SK-N-SH (cell line): ENCODE results near the gene TOPBP1. TPM values are rescaled to one million over a fixed set of nuclear protein-coding genes. Genes with fewer than 3 reads are reported as not detected.

Source experiments
- CTCF ChIA-PET: fragments of 300-600, 350-600 bp; formaldehyde crosslinking; extraction: SDS; loops from one replicate; lab custom pipeline; 2021; lab: Yijun Ruan, JAX
- POLR2A ChIA-PET: fragments of 350-600 bp; sonication (Branson Sonifier 250); formaldehyde crosslinking; extraction: SDS; loops from one replicate; lab custom pipeline; 2020; ENCODE audit warnings: antibody characterized with exemption, inconsistent platforms; lab: Yijun Ruan, JAX
- DNase-seq: peaks from one replicate; pipeline ENCODE4 v3.0.0; 2012
- H2AFZ ChIP-seq: fragments of 200-600 bp; sonication (generic); 2 replicates; pipeline ENCODE4 v1.8.1; 2016; ENCODE audit warnings: antibody characterized with exemption, mild to moderate bottlenecking, low read depth
- H3F3A ChIP-seq: fragments of 200-600 bp; sonication (generic); replicated peaks from 2 replicates; pipeline ENCODE3; 2016; ENCODE audit warnings: antibody characterized with exemption, mild to moderate bottlenecking; ENCODE audit not compliant: insufficient read depth
- H3K27ac ChIP-seq, 2 experiments: fragments of 200-500 bp in 1 of 2; fragments of 200-600 bp in 1 of 2; sonication (Bioruptor generic) in 1 of 2; sonication (generic), shearing (Covaris generic) in 1 of 2; 2 replicates each; pipeline versions ENCODE4 v1.5.1 to v1.6.1; 2014 to 2016; ENCODE audit warnings: low read depth in 2 of 2, inconsistent platforms in 1 of 2, low read length in 1 of 2, mild to moderate bottlenecking in 1 of 2, mixed read lengths in 1 of 2
- H3K27me3 ChIP-seq: fragments of 200-600 bp; sonication (generic), shearing (Covaris generic); 2 replicates; pipeline ENCODE4 v1.6.1; 2016; ENCODE audit warnings: mixed run types; ENCODE audit not compliant: insufficient read depth
- H3K36me3 ChIP-seq, 2 experiments: fragments of 200-500 bp in 1 of 2; fragments of 200-600 bp in 1 of 2; sonication (Bioruptor generic) in 1 of 2; sonication (generic) in 1 of 2; replicated peaks in 1 of 2; 2 replicates each; pipeline versions ENCODE3 to v1.5.1; 2014 to 2016; ENCODE audit warnings: low read length in 1 of 2, mild to moderate bottlenecking in 1 of 2; ENCODE audit not compliant: insufficient read depth in 2 of 2, control insufficient read depth in 1 of 2
- H3K4me1 ChIP-seq, 2 experiments: fragments of 200-500 bp in 1 of 2; fragments of 200-600 bp in 1 of 2; sonication (Bioruptor generic) in 1 of 2; sonication (generic), shearing (Covaris generic) in 1 of 2; 2 replicates each; pipeline versions ENCODE4 v1.5.1 to v1.6.1; 2014 to 2016; ENCODE audit warnings: low read depth in 1 of 2, low read length in 1 of 2, mixed run types in 1 of 2; ENCODE audit not compliant: insufficient read depth in 2 of 2, control insufficient read depth in 1 of 2
- H3K4me2 ChIP-seq: fragments of 200-600 bp; sonication (generic), shearing (Covaris generic); 2 replicates; pipeline ENCODE4 v1.6.1; 2017; ENCODE audit warnings: mixed run types
- H3K4me3 ChIP-seq, 2 experiments: fragments of 200-500 bp in 1 of 2; fragments of 200-600 bp in 1 of 2; sonication (Bioruptor generic) in 1 of 2; sonication (generic), shearing (Covaris generic) in 1 of 2; 2 replicates each; pipeline versions ENCODE4 v1.5.1 to v1.8.1; 2014 to 2016; ENCODE audit warnings: low read depth in 2 of 2, inconsistent platforms in 1 of 2, low read length in 1 of 2, mild to moderate bottlenecking in 1 of 2, mixed read lengths in 1 of 2, moderate library complexity in 1 of 2
- H3K79me2 ChIP-seq: fragments of 200-600 bp; sonication (generic); 2 replicates; pipeline ENCODE4 v1.8.1; 2017; ENCODE audit warnings: mild to moderate bottlenecking; ENCODE audit not compliant: insufficient read depth
- H3K9ac ChIP-seq: fragments of 200-600 bp; sonication (generic); 2 replicates; pipeline ENCODE4 v1.6.1; 2017; ENCODE audit warnings: mixed run types
- H3K9me2 ChIP-seq: fragments of 200-600 bp; sonication (generic); 2 replicates; pipeline ENCODE4 v1.6.1; 2017; ENCODE audit warnings: mixed run types
- H3K9me3 ChIP-seq: fragments of 200-600 bp; sonication (generic); 2 replicates; pipeline ENCODE4 v1.6.1; 2017; ENCODE audit warnings: mixed run types, mild to moderate bottlenecking, moderate library complexity
- H4K20me1 ChIP-seq: fragments of 200-600 bp; sonication (generic); 2 replicates; pipeline ENCODE4 v1.6.1; 2017; ENCODE audit warnings: mild to moderate bottlenecking, mixed run types; ENCODE audit not compliant: insufficient read depth
- CHD2 ChIP-seq: fragments of 150-350 bp; IDR thresholded peaks from 2 replicates; pipeline ENCODE4 v1.6.1; 2018; ENCODE audit warnings: low read length; ENCODE audit not compliant: partially characterized antibody
- CTCF ChIP-seq: fragments of 200-600 bp; sonication (generic); IDR thresholded peaks from 2 replicates; pipeline ENCODE4 v1.6.1; 2017; ENCODE audit warnings: antibody characterized with exemption, mild to moderate bottlenecking, moderate library complexity
- EP300 ChIP-seq, 2 experiments: IDR thresholded peaks; 2 replicates each; pipeline versions ENCODE4 v1.4.0 to v1.6.1; 2012; ENCODE audit warnings: borderline replicate concordance in 1 of 2, low read depth in 1 of 2, low read length in 1 of 2
- EZH2phosphoT487 ChIP-seq: fragments of 200-600 bp; sonication (generic); IDR thresholded peaks from 2 replicates; pipeline ENCODE4 v1.6.1; 2017; ENCODE audit warnings: low read depth, mixed run types, mild to moderate bottlenecking, antibody characterized with exemption, moderate library complexity, borderline replicate concordance
- FOSL2 ChIP-seq: IDR thresholded peaks from 2 replicates; pipeline ENCODE4 v1.4.0; 2012; ENCODE audit warnings: low read depth, mild to moderate bottlenecking, moderate library complexity, borderline replicate concordance
- FOXJ3 ChIP-seq: sonication (generic); formaldehyde crosslinking; IDR thresholded peaks from 2 replicates; pipeline ENCODE4 v1.5.1; 2020; ENCODE audit warnings: mild to moderate bottlenecking, missing genetic modification reagents
- FOXM1 ChIP-seq: IDR thresholded peaks from 2 replicates; pipeline ENCODE4 v1.4.0; 2012; ENCODE audit warnings: low read depth, mild to moderate bottlenecking
- GABPA ChIP-seq: IDR thresholded peaks from 2 replicates; pipeline ENCODE4 v1.4.0; 2012; ENCODE audit warnings: low read depth, mild to moderate bottlenecking
- GATA2 ChIP-seq: sonication (generic); formaldehyde crosslinking; IDR thresholded peaks from 2 replicates; pipeline ENCODE4 v1.5.0; 2020; ENCODE audit warnings: mild to moderate bottlenecking, missing genetic modification reagents
- IRF3 ChIP-seq: fragments of 150-350 bp; IDR thresholded peaks from 2 replicates; pipeline ENCODE4 v1.6.1; 2016; ENCODE audit warnings: mild to moderate bottlenecking, low read depth, low read length
- JUND ChIP-seq: IDR thresholded peaks from 2 replicates; pipeline ENCODE4 v1.4.0; 2012
- MAX ChIP-seq: IDR thresholded peaks from 2 replicates; pipeline ENCODE4 v1.4.0; 2012; ENCODE audit warnings: low read depth
- MEF2A ChIP-seq: IDR thresholded peaks from 2 replicates; pipeline ENCODE4 v1.4.0; 2012; ENCODE audit warnings: low read depth, borderline replicate concordance
- MXI1 ChIP-seq: IDR thresholded peaks from 2 replicates; pipeline ENCODE4 v1.6.1; 2012; ENCODE audit warnings: mild to moderate bottlenecking, low read depth, low read length, improper control_type of control experiment
- NRF1 ChIP-seq: IDR thresholded peaks from 2 replicates; pipeline ENCODE4 v1.6.1; 2012; ENCODE audit warnings: low read depth, mild to moderate bottlenecking, low read length
- PBX3 ChIP-seq: IDR thresholded peaks from 2 replicates; pipeline ENCODE4; 2012
- RAD21 ChIP-seq: IDR thresholded peaks from 2 replicates; pipeline ENCODE4 v1.6.1; 2012; ENCODE audit warnings: mild to moderate bottlenecking, low read length
- RCOR1 ChIP-seq: fragments of 150-350 bp; IDR thresholded peaks from 2 replicates; pipeline ENCODE4 v1.6.1; 2017; ENCODE audit warnings: antibody characterized with exemption, low read length
- SIN3A ChIP-seq: IDR thresholded peaks from 2 replicates; pipeline ENCODE4 v1.6.1; 2012; ENCODE audit warnings: low read depth, mild to moderate bottlenecking, low read length, moderate library complexity, borderline replicate concordance
- SMC3 ChIP-seq: IDR thresholded peaks from 2 replicates; pipeline ENCODE4 v1.6.1; 2012; ENCODE audit warnings: low read depth, low read length, improper control_type of control experiment
- TAF1 ChIP-seq: IDR thresholded peaks from 2 replicates; pipeline ENCODE4 v1.6.1; 2012; ENCODE audit warnings: low read depth, mild to moderate bottlenecking, low read length, moderate library complexity, borderline replicate concordance
- TCF12 ChIP-seq: IDR thresholded peaks from 2 replicates; pipeline ENCODE4 v1.4.0; 2012
- TEAD4 ChIP-seq: IDR thresholded peaks from 2 replicates; pipeline ENCODE4 v1.4.0; 2012; ENCODE audit warnings: mild to moderate bottlenecking, borderline replicate concordance; ENCODE audit not compliant: insufficient read depth
- USF2 ChIP-seq: fragments of 150-350 bp; IDR thresholded peaks from 2 replicates; pipeline ENCODE4 v1.6.1; 2017; ENCODE audit warnings: antibody characterized with exemption, low read length, low read depth, borderline replicate concordance
- WGBS: methylation state at CpG from one replicate; pipeline ENCODE4 v1.1.6; 2017; ENCODE audit warnings: low lambda C conversion rate; 5-methylcytosine and 5-hydroxymethylcytosine counted together
- polyA plus RNA-seq, 3 experiments: library from polyadenylated mRNA; depleted of rRNA; stranded (reverse); fragments of >200 nt; gene quantifications; 2 replicates each; pipeline ENCODE4 v1.2.3, GENCODE V29; 2012

Gene TOPBP1
- polyA plus RNA-seq, 1 of the 3 experiments (the other 2 are of a cell fraction) = 15.7 TPM

- no peak for TF ChIP-seq CTCF
- TF ChIP-seq USF2 = no peak
- no peak for TF ChIP-seq EP300 (IDR thresholded peaks at IDR 0.05; ENCODE audit: borderline replicate concordance in 1 of 2, low read depth in 1 of 2, low read length in 1 of 2)
- TF ChIP-seq TAF1 = no peak
- TF ChIP-seq TEAD4 = no peak
- TF ChIP-seq FOXM1 = no peak
- TF ChIP-seq MAX = no peak
- TF ChIP-seq EZH2phosphoT487 = no peak
- TF ChIP-seq TCF12 = no peak
These were observed 53.4 kb downstream of the TOPBP1 start (continued) for GRCh38 chr3:133608388-133608787.

- Histone ChIP-seq H3K79me2 (peaks cover 7% of the 10 kb centered on the region; the same call in 1 of the 2 replicates), H3K9ac (no peak overlapping the region), H3K4me3 (no peak overlapping the region), H3K36me3 (peaks cover 45 to 66% of the 10 kb centered on the region in 2 experiments), H3K27me3 (no peaks in the 10 kb centered on the region), H2AFZ (no peak overlapping the region), H3K4me1 (no peaks in the 10 kb centered on the region), H3K9me3 (no peaks in the 10 kb centered on the region), H3K9me2 (no peaks in the 10 kb centered on the region)
- POLR2A ChIA-PET = interaction anchor here (0.6 kb wide), 1 partner anchor 10 kb away, joined by 3 read pairs; no protein-coding TSS in a partner anchor
- 94% methylated on average over 1 of the region's 1 CpG for WGBS
- DNase-seq = no peak
- TF ChIP-seq SMC3 (no peak), FOXM1 (no peak), FOXJ3 (CRISPR knock-in tag) (no peak), RAD21 (no peak), GATA2 (CRISPR knock-in tag) (no peak), FOSL2 (no peak), JUND (no peak), MAX (no peak), MEF2A (no peak), SIN3A (no peak), NRF1 (no peak), IRF3 (no peak), PBX3 (no peak), CHD2 (no peak), RCOR1 (no peak), EZH2phosphoT487 (no peak), GABPA (no peak), MXI1 (no peak), TAF1 (no peak), TEAD4 (no peak)
- TF ChIP-seq, all 33 proteins: peak for 0
- H3F3A ChIP-seq = peaks cover 3% of the 10 kb centered on the region
- H3K4me2 ChIP-seq = no peak overlapping the region
- no peak overlapping the region for H3K27ac ChIP-seq
- H4K20me1 ChIP-seq = no peaks in the 10 kb centered on the region
- CTCF ChIA-PET = interaction anchor here (1.0 to 1.7 kb wide), 2 partner anchors 56 to 882 kb away, joined by 3 read pairs; no protein-coding TSS in a partner anchor
These were observed 53.9 kb downstream of the TOPBP1 start for GRCh38 chr3:133607816-133608215.
